GM18502 (cell line): ENCODE measurements around the gene TRAK2.
"Not testable (repeated sequence)": the region's sequence is repeated elsewhere in the genome, so short reads cannot be mapped to it uniquely, and the experiment has no call there.

Experiments used
- ATAC-seq: cut with Tn5 transposase; IDR thresholded peaks from one replicate; pipeline ENCODE4 v1.9.1; 2021; ENCODE audit warnings: mild to moderate bottlenecking; ENCODE audit not compliant: unreplicated experiment, poor library complexity

TRAK2 gene

GRCh38 chr2:201415149-201415548 is 36.1 kb downstream of the TRAK2 start:
- ATAC-seq, result no peak

DNA sequence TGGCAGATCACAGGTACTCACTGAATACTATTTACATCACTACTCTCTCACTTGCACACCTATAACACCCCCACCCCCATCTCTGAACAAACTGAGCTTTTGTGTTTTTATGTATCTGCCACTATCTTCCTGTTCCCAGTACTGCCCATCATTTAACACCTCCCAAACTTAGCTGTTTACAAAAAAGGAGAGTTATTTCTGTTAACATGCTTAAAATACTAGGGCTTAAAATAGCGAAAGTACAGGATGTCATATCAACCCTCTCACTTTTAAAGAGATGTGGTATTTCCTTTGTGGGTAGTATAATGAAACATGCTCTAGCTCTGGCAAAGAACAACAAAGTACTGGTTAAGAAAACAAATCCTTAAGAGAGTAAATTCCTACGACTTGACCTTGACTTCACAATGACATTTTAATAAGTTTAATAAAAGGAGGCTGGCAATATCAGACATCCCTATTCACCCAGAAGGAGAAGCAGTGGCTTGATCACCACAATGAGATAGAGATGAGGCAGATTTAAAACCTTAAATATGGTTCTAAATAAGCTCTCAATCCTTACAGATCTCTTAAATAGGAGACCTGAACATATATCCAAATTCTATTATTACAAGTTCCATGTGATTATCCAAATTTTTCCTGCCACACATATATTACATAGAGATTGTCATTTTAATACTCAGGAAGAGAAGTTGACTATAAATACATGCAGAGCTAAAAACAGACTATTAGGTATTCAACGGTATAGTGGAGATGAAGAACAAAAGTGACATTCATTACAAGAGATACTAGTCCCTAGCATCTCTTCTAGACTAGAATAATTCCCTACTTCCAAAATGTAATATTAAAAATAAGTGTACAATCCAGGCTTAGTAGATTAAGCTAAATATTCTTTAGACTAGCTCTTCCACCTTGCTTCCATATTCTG is 36.9 kb downstream of the TRAK2 start:
- ATAC-seq, result peak; percentile 80

DNA sequence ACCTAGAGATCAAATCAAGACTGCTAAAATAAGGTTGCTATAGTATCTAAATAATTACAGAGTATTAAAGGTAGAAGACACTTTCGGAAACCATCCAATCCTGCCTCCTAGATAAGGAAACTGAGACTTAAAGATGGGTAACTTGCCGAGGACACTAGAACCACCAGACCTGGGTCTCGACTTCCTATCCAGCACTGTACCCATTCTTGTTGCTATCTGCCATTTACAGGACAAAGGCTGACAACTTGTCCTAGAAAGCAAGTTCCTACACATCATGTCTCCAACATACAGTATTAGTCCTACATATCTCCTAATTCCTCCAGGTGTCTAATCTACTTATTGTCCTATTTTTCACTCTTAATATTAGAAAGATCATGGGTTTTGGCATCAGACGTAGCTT is 37.7 kb downstream of the TRAK2 start:
- no peak for ATAC-seq

GRCh38 chr2:201413143-201413542 is 38.1 kb downstream of the TRAK2 start:
- no peak for ATAC-seq

DNA sequence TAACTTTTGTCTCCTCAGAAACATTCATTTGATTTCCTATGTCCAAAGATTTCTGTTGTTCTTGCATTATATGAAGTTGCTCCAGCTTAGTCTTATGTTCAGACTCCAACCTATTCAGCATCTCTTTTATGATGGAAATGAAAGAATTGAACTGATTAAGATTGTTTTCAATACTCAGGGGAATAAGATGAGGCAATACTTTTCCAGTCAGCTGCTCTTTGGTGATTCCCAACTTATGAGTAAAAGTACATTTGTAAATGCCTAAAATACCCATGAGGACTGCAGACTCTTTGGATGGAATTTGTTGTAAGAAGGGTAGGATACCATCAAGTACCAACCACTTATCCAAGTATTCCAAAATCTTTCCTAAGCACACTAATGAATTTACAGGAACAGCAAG is 39.8 kb downstream of the TRAK2 start:
- no peak for ATAC-seq

DNA sequence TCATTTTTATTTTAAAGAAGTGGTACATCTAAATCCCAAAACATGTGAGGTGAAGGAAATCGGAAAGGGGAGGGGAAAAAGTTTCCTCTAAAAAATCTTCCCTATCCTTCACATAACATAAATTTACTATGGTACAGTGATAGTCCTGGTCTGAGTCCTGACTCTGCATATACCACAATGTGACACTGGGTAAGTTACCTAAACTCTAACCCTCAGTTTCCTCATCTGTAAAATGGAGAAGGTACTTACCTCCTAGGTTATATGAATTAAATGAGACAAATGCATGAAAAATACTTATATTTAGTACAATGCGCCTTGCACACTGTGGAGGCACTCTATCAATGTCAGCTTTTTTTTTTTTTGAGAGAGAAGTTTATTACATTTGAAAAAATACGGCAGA is 42.3 kb downstream of the TRAK2 start:
- ATAC-seq, result no peak

- no peak for ATAC-seq
Observed at GRCh38 chr2:201407265-201407664, 44.0 kb downstream of the TRAK2 start.

DNA sequence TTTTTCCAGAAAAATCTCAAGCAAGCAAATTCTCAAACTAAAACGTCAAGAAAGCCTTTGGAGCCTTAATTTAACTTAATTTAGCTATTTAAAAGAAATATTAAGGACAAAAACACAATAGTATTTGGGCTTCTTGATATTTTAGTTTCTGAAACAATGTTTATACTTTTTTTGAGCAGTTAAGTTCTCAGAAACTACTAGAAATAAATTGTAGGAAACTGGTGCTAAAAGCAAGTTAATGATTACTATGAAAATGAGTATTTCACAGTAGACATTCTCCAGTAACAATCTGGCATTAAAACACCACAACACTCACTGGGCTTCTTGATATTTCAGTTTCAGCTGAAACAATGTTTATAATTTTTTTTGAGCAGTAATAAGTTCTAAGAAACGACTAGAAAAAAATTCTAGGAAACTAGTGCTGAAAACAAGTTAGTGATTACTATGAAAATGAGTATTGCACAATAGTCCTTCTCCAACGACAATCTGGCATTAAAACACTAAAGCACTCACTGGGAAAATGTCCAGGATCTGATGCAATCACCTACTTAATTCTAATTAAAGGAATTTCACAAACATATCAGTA is 45.1 kb downstream of the TRAK2 start:
- no peak for ATAC-seq

DNA sequence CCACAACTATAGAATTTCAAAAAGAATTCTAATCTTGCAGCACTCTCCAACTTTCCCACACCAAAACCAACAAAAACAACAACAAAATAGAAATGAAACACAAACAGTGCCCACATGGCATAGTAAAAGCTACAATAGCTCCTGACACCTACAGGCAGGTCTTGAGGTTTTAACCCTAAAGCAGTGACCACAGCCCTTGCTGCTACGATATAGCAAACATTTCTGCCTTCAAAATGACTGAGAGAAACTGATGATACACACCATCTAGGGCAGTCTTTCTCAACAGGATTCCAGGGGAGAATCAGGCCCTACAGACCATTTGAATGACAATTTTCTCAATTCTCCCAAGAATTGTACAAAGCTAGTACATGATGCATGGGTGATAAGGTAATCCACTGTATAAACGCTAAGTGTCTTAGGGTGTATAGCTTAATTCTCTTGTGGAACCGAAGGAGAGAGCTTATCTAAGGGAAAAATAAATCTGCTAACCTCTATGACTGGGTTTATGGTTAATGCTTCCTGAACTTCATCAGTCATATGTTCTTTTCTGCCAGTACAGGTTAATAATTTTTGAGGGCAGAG is 46.5 kb downstream of the TRAK2 start:
- ATAC-seq, result no peak

DNA sequence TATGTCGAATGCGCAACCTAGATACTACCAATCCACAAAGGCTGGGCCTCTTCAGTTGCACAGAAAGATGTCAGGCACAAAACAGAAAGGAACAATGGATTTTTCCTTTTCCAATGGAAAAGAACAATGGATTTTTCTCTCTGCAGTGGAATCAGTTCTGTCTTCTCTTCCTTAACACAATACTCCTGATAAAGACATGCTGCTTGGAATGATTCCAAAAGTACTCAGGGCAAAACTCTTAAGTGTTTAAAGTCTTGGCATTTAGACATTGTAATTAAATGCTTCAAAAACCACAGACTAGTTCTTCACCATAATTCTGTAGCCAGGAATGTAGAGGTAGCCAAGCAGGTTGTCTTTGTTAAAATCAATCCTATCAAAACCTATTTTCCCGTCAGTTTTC is 47.4 kb downstream of the TRAK2 start:
- ATAC-seq, result no peak

GRCh38 chr2:201402651-201403562 is 48.4 kb downstream of the TRAK2 start:
- no peak for ATAC-seq

DNA sequence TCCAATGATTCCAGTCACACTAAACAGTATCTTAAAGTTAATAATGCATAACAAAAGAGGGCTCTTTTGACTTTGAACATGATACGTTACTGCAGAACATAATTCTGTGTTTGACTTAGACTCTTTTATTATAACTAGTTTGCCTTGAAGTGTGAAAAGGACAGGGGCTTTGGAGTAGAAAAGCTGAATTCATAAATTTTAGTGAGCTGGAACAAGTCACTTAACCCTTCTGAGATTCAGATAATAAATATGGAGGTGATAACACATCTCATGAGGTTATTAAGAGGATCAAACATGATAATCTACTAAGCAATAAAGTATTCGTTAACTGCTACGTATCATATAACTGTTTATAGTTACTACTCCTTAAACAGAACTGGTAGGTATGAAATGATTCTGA is 49.4 kb downstream of the TRAK2 start:
- no peak for ATAC-seq

DNA sequence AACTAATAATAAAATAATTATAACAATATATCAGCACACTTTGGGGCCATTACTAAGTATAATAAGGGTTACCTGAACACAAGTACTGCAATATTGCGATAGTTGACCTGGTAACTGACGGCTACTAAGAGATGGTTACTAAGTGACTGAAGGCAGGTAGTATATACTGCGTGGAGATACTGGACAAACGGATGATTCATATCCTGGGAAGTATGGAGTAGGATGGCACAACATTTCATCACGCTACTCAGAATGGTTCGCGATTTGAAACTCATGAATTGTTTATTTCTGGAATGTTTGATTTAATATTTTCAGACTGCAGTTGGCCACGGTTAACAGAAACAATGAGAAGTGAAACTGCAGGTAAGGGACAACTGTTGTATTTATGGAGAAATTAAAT is 54.7 kb downstream of the TRAK2 start:
- no peak for ATAC-seq

- ATAC-seq, result no peak
Observed at GRCh38 chr2:201383136-201383535, 68.1 kb downstream of the TRAK2 start.

- no peak for ATAC-seq
Observed at GRCh38 chr2:201378496-201379397, 72.5 kb downstream of the TRAK2 start.

- no peak for ATAC-seq
Observed at GRCh38 chr2:201377218-201377617, 74.0 kb downstream of the TRAK2 start.

GRCh38 chr2:201369775-201370174 is 81.5 kb downstream of the TRAK2 start:
- ATAC-seq, result no peak

- not testable (repeated sequence) for ATAC-seq
Observed at GRCh38 chr2:201369318-201369717, 81.9 kb downstream of the TRAK2 start.

DNA sequence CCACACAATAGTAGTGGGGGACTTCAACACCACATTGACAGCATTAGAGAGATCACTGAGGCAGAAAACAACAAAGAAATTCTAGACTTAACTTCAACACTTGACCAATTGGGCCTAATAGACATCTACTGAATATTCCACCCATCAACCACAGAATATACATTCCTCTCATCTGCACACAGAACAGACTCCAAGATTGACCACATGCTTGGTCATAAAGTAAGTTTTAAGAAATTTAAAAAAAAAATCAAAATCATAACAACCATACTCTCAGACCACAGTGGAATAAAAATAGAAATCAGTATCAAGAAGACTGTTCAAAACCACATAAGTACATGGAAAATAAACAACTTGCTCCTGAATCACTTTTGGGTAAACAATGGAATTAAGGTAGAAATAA is 85.1 kb downstream of the TRAK2 start:
- no peak for ATAC-seq
